ENCODE results near the gene COL4A3.

Gene COL4A3

DNA sequence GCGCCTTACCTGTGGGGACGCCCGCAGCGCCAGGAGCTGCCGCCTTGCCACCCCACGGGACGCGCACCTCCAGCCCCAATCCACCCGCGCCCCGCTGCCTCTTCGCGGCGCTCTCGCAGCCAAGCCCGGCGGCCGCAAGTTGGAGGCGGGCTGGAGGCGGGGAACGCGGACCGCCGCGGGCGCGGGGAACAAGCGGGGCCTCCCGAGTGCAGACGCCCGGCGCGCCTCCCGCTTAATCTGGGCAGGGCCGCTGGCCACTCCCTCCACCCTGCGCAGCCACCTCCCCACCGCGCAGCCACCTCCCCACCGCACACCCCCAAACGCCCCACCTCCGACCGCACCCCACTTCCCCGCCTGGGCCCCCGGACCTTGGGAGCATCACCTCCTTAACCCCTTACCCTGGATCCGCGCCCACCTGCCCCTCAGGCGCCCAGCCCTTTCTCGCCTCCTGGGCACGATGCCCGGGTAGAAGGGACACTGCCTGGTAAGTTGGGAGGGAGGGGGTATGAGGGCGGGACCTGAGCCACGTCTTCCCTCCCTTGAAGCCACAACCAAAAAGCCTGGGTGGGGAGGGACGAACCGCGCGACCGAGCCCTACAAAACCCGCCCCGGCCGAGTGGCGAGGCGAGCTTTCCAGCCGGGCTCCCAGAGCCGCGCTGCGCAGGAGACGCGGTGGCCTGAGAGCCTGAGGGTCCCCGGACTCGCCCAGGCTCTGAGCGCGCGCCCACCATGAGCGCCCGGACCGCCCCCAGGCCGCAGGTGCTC is at the start of gene COL4A3, which contains the start of gene COL4A4:
Gene COL4A3 (plus strand): TSS at position 627 of the 765 bp plus-strand sequence. CDS start 103 bp downstream, at position 730.
Gene COL4A4 (minus strand): TSS at position 208 of the 765 bp plus-strand sequence. CDS start 16,722 bp downstream, outside the sequence.
- peak within 1 kb of the TSS; percentile 85 for H3K4me3 ChIP-seq
- peak; percentile 81 for DNase-seq (ENCODE audit: low spot score)
- H3K27ac ChIP-seq, result peak within 1 kb of the TSS; percentile 75 to 88
- TF ChIP-seq, protein P1, sequence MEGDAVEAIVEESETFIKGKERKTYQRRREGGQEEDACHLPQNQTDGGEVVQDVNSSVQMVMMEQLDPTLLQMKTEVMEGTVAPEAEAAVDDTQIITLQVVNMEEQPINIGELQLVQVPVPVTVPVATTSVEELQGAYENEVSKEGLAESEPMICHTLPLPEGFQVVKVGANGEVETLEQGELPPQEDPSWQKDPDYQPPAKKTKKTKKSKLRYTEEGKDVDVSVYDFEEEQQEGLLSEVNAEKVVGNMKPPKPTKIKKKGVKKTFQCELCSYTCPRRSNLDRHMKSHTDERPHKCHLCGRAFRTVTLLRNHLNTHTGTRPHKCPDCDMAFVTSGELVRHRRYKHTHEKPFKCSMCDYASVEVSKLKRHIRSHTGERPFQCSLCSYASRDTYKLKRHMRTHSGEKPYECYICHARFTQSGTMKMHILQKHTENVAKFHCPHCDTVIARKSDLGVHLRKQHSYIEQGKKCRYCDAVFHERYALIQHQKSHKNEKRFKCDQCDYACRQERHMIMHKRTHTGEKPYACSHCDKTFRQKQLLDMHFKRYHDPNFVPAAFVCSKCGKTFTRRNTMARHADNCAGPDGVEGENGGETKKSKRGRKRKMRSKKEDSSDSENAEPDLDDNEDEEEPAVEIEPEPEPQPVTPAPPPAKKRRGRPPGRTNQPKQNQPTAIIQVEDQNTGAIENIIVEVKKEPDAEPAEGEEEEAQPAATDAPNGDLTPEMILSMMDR (IDR thresholded peaks at IDR 0.05), result no peak

DNA sequence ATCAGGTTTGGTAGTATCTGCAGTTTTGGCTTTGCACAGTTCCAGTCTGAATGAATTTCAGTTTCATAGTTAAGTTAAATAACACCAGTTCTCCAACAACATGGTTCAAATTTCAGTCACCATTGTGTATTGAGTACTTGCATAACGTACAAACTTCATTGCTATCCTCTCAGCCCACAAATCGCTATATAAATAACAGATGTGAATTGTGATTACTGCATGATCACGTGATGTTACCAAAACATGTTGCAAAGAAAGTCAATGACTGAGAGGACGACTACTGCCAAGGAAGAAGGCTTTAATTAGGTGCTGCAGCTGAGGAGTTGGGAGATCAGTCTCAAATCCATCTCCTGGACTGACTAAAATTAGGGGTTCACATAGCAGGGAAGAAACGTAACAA is 48.7 kb upstream of the COL4A3 start:
- DNase-seq (ENCODE audit: low spot score), result no peak
- TF ChIP-seq, protein P1 (IDR thresholded peaks at IDR 0.05), result no peak
- Histone ChIP-seq H3K4me3 (no peak overlapping the region), H3K27ac (no peak overlapping the region)

DNA sequence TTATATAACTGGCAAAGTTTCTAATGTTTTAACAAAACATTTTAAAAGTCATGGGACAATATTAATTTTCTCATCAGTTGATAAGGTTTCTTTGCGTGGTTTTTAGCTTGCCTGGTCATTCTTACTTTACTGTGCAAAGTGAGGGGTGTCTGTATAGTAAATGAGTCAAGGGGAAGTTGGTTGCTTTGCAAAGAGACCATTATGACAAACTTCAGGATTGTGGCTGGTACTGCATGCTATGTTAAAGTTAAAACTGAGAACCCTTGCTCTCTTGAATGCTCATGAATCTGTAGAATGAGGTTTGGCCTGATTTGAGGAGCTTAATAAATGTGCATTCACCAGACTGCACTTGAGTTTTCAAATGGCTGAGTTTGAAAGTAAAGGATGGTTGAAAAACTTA is 47.4 kb upstream of the COL4A3 start:
- DNase-seq (ENCODE audit: low spot score), result no peak
- H3K27ac ChIP-seq, result no peak overlapping the region
- H3K4me3 ChIP-seq, result no peak overlapping the region
- TF ChIP-seq, protein P1 (IDR thresholded peaks at IDR 0.05), result no peak

DNA sequence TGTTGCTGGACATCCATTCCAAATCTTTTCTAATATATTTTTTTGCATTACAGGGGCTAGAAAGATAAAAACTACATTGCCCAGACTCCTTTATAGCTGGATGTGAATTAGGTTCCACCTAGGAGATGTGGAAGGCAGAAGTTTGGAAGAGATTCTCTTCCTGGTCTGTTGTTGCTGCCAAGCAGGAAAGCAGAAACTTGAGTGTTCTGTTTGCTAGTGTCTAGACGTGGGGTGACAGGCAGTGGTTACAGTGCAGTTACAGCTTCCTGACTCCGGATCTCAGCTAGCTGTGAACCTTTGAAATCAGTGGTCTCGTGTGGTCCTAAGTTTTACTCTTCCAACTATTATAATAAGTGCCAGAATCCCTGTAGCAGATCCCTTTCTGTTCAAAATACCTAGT is 46.6 kb upstream of the COL4A3 start:
- no peak overlapping the region for H3K4me3 ChIP-seq
- TF ChIP-seq, protein P1 (IDR thresholded peaks at IDR 0.05), result no peak
- H3K27ac ChIP-seq, result no peak overlapping the region
- no peak for DNase-seq (ENCODE audit: low spot score)

DNA sequence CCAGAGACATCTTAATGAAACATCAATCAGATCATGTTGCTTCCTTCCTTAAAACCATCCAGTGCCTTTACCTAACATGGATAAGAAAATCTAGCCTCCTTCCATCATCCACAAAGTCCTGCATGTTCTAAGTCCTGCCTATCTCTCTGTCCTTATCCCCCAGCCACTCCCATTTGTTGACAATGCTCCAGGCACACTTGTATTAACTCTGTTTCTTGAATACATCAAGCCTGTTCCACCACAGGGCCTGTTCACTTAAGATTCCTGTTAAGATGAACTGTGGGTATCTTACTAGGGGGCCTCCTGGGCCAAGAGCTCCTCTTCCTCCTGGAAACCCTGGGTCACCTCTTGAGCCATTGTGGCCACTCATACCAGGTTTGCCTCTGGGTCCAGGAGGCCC is 46.1 kb upstream of the COL4A3 start:
- no peak for DNase-seq (ENCODE audit: low spot score)
- Histone ChIP-seq H3K4me3 (no peak overlapping the region), H3K27ac (no peak overlapping the region)
- TF ChIP-seq, protein P1 (IDR thresholded peaks at IDR 0.05), result no peak

DNA sequence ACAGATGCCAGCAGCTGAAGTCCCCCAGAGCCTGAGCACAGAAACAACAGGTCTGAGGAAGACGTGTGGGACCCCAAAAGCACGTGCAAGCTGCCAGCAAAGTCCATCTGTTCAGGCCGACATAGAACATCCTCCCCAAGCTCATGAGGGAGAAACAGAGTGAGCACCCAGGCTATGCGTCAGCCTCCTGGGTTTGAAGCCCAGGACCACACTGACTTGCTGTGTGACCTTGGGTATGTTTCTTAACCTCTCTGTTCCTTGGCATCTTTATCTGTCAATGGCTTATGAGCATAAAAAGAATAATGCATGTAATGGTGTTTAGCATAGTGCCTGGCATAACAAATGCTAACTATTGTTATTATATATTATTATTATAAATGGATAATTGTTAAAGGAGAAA is 40.7 kb upstream of the COL4A3 start:
- H3K27ac ChIP-seq, result no peak overlapping the region
- DNase-seq (ENCODE audit: low spot score), result no peak
- no peak overlapping the region for H3K4me3 ChIP-seq
- TF ChIP-seq, protein P1 (IDR thresholded peaks at IDR 0.05), result no peak

DNA sequence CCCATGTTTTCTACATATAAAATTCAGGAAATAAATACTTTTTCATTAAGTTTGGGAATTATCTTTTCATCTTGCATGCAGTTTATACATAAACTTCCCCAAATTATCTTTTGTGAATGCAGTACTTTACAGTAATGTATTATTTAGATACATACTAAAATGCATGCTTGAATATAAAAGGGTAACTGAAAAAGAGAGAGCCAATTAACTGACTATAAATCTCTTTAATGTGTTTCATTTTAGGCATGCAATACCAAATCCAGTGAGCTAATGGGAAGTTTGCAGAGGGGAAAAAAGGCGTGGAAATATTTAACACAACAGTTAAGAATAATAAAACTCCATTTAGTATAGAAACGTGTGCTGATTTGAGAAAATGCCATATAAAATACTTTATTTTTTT is 39.6 kb upstream of the COL4A3 start:
- H3K27ac ChIP-seq, result no peak overlapping the region
- TF ChIP-seq, protein P1 (IDR thresholded peaks at IDR 0.05), result no peak
- no peak overlapping the region for H3K4me3 ChIP-seq
- no peak for DNase-seq (ENCODE audit: low spot score)

All from coronary artery (tissue), 2 donors.